Natural killer cell (primary cell): ENCODE data around the gene INPP5D. TPM values are rescaled to one million over a fixed set of nuclear protein-coding genes. Genes with fewer than 3 reads are reported as not detected.

Experiments
- ATAC-seq, 3 donors: fragments of 150-1000 bp in 2 of 3; fragments of 200-7000 bp in 1 of 3; cut with Tn5 transposase; 1 replicate in 1 of 3; 2 replicates in 2 of 3; pipeline ENCODE4 v1.10.0; 2021; ENCODE audit warnings: mild to moderate bottlenecking in 2 of 3, moderate library complexity in 2 of 3
- DNase-seq, 2 donors: peaks; one replicate each; pipeline versions ENCODE4 v3.0.0 to v3.0.0-alpha.2; 2013 to 2021; ENCODE audit warnings: mixed read lengths in 1 of 2
- H3K27ac ChIP-seq: one replicate; pipeline ENCODE4 v1.5.1; 2013; ENCODE audit warnings: mild to moderate bottlenecking, low read length
- H3K27me3 ChIP-seq: one replicate; pipeline ENCODE4 v1.6.1; 2013; ENCODE audit warnings: low read length; ENCODE audit not compliant: control insufficient read depth, insufficient read depth
- H3K36me3 ChIP-seq: one replicate; pipeline ENCODE4 v1.6.1; 2013; ENCODE audit warnings: low read length; ENCODE audit not compliant: control insufficient read depth, insufficient read depth
- H3K4me1 ChIP-seq: one replicate; pipeline ENCODE4 v1.6.1; 2013; ENCODE audit warnings: low read length; ENCODE audit not compliant: control insufficient read depth, insufficient read depth
- H3K4me3 ChIP-seq: one replicate; pipeline ENCODE4 v1.5.1; 2013; ENCODE audit warnings: low read length
- H3K9me3 ChIP-seq: one replicate; pipeline ENCODE4 v1.6.1; 2013; ENCODE audit warnings: low read length; ENCODE audit not compliant: control insufficient read depth, insufficient read depth
- H3K27ac Mint-ChIP-seq, 2 donors: one replicate each; pipeline ENCODE4 v1.8.0; 2022; ENCODE audit warnings: mild to moderate bottlenecking in 2 of 2, mixed read lengths in 2 of 2, moderate library complexity in 1 of 2
- H3K27me3 Mint-ChIP-seq, 2 donors: one replicate each; pipeline ENCODE4 v1.8.0; 2022; ENCODE audit warnings: low read depth in 2 of 2, mixed read lengths in 2 of 2
- H3K36me3 Mint-ChIP-seq: one replicate; pipeline ENCODE4 v1.8.0; 2022; ENCODE audit warnings: mixed read lengths
- H3K4me1 Mint-ChIP-seq, 2 donors: one replicate each; pipeline ENCODE4 v1.8.0; 2022; ENCODE audit warnings: mixed read lengths in 2 of 2
- H3K4me3 Mint-ChIP-seq: one replicate; pipeline ENCODE4 v1.8.0; 2022; ENCODE audit warnings: mild to moderate bottlenecking, moderate library complexity, mixed read lengths
- H3K9me3 Mint-ChIP-seq, 2 donors: one replicate each; pipeline ENCODE4 v1.8.0; 2022; ENCODE audit warnings: mixed read lengths in 2 of 2
- CTCF ChIP-seq: fragments of 200-600 bp; IDR thresholded peaks from one replicate; pipeline ENCODE4 v1.8.0; 2022; ENCODE audit warnings: antibody characterized with exemption
- WGBS: methylation state at CpG from one replicate; pipeline ENCODE4 v1.1.7; 2013; ENCODE audit warnings: missing lambda C conversion rate; ENCODE audit not compliant: insufficient coverage; 5-methylcytosine and 5-hydroxymethylcytosine counted together
- intact Hi-C: fragments of 100-400 bp; cut with micrococcal nuclease; formaldehyde crosslinking; loops from one replicate; pipeline ENCODE4 v1.14.2; 2022
- total RNA-seq, 4 donors: library from RNA; stranded (reverse); fragments of 120-200 nt in 1 of 4; gene quantifications; one replicate each; pipeline versions ENCODE4 v1.2.3 to v1.2.4, GENCODE V29; 2013 to 2022

INPP5D gene
- total RNA-seq, 3 donors from 2014 or later (not counting 1 experiment from before 2014, with no cell fraction given) = 385 to 498 (median 497) TPM

- Histone ChIP-seq H3K9me3 (no peaks in the 10 kb centered on the region), H3K36me3 (peaks cover 81% of the 10 kb centered on the region), H3K4me3 (no peak overlapping the region), H3K27ac (no peak overlapping the region), H3K27me3 (no peaks in the 10 kb centered on the region), H3K4me1 (peaks cover 29% of the 10 kb centered on the region)
- no peak for DNase-seq
- H3K36me3 Mint-ChIP-seq = peaks cover 33% of the 10 kb centered on the region
- TF ChIP-seq CTCF = no peak
- no peak overlapping the region for H3K4me3 Mint-ChIP-seq
- H3K9me3 Mint-ChIP-seq = no peaks in the 10 kb centered on the region
- H3K27me3 Mint-ChIP-seq = no peaks in the 10 kb centered on the region
- ATAC-seq = no peak
- peak overlapping the region; percentile 83 to 88 for H3K27ac Mint-ChIP-seq
- intact Hi-C loops = no loop called here
- peaks cover 30 to 36% of the 10 kb centered on the region in 2 donors for H3K4me1 Mint-ChIP-seq
- WGBS = 100% methylated on average over 2 of the region's 2 CpGs
Observed at GRCh38 chr2:233171344-233171743, 111.2 kb downstream of the INPP5D start.

- TF ChIP-seq CTCF = no peak
- Mint-ChIP-seq H3K27ac (no peak overlapping the region), H3K9me3 (no peaks in the 10 kb centered on the region), H3K4me1 (peaks cover 30 to 43% of the 10 kb centered on the region in 2 donors), H3K4me3 (no peak overlapping the region), H3K36me3 (peaks cover 33% of the 10 kb centered on the region), H3K27me3 (no peaks in the 10 kb centered on the region)
- Histone ChIP-seq H3K27me3 (no peaks in the 10 kb centered on the region), H3K4me3 (no peak overlapping the region), H3K27ac (no peak overlapping the region), H3K4me1 (peaks cover 19% of the 10 kb centered on the region), H3K9me3 (no peaks in the 10 kb centered on the region), H3K36me3 (peaks cover 85% of the 10 kb centered on the region)
- ATAC-seq (no peak), DNase-seq (no peak)
- WGBS = over 99% methylated on average over 5 of the region's 7 CpGs
- intact Hi-C loops = no loop called here
Observed at GRCh38 chr2:233173115-233173514, 113.0 kb downstream of the INPP5D start.

- ATAC-seq (no peak), DNase-seq (no peak)
- no peaks in the 10 kb centered on the region for H3K27me3 Mint-ChIP-seq
- WGBS = 97% methylated on average over 7 of the region's 7 CpGs
- Histone ChIP-seq H3K9me3 (no peaks in the 10 kb centered on the region), H3K27ac (no peak overlapping the region), H3K4me3 (no peak overlapping the region), H3K36me3 (peaks cover 82% of the 10 kb centered on the region), H3K4me1 (peaks cover 12% of the 10 kb centered on the region), H3K27me3 (no peaks in the 10 kb centered on the region)
- H3K4me1 Mint-ChIP-seq = peaks cover 29 to 44% of the 10 kb centered on the region in 2 donors
- H3K27ac Mint-ChIP-seq = no peak overlapping the region
- intact Hi-C loops = no loop called here
- no peak for TF ChIP-seq CTCF
- H3K4me3 Mint-ChIP-seq = no peak overlapping the region
- H3K9me3 Mint-ChIP-seq = no peaks in the 10 kb centered on the region
- peaks cover 33% of the 10 kb centered on the region for H3K36me3 Mint-ChIP-seq
Observed at GRCh38 chr2:233174137-233174536, 114.0 kb downstream of the INPP5D start.
